ENCODE results near the gene DNAH11. TPM values are rescaled to one million over a fixed set of nuclear protein-coding genes. Genes with fewer than 3 reads are reported as not detected.

Gene DNAH11
- total and polyA plus RNA-seq, 2 of the 8 experiments (the other 6 are each of a cell fraction or from before 2014, with no cell fraction given), result 1.8 to 4.9 TPM

- no peak for TF ChIP-seq JUND (IDR thresholded peaks at IDR 0.05; ENCODE audit: low read length)
- TF ChIP-seq RBBP5 (IDR thresholded peaks at IDR 0.05; ENCODE audit: borderline replicate concordance, low read depth, low read length), result no peak
- TF ChIP-seq CREB1 (IDR thresholded peaks at IDR 0.05), result no peak
- TF ChIP-seq E2F6 (IDR thresholded peaks at IDR 0.05), result no peak
- TF ChIP-seq BACH1 (IDR thresholded peaks at IDR 0.05; ENCODE audit: low read length), result no peak
- TF ChIP-seq KDM5A (IDR thresholded peaks at IDR 0.05; ENCODE audit: low read length), result no peak
- TF ChIP-seq SIX5 (IDR thresholded peaks at IDR 0.05; ENCODE audit: low read depth, low read length), result no peak
Measured at GRCh38 chr7:21778953-21779352, 236.1 kb downstream of the DNAH11 start (continued).
